Measurements from ENCODE around the gene UBE2E2. TPM values are rescaled to one million over a fixed set of nuclear protein-coding genes. Genes with fewer than 3 reads are reported as not detected.

Gene UBE2E2
- total RNA-seq, 1 donor from 2014 or later = 55.8 TPM

GRCh38 chr3:23431764-23432163, 228.6 kb downstream of the UBE2E2 start:
- no peak overlapping the region for H3K27ac Mint-ChIP-seq
- H3K4me1 Mint-ChIP-seq (ENCODE audit: unreplicated experiment) = peaks cover 13% of the 10 kb centered on the region
- no peak overlapping the region for H3K4me3 Mint-ChIP-seq
- TF ChIP-seq CTCF (conservative IDR thresholded peaks at IDR 0.05) = no peak
- no peak for DNase-seq (ENCODE audit: extremely low spot score, unreplicated experiment)
- H3K9me3 Mint-ChIP-seq = no peaks in the 10 kb centered on the region
- H3K36me3 Mint-ChIP-seq = no peaks in the 10 kb centered on the region
- no peaks in the 10 kb centered on the region for H3K27me3 Mint-ChIP-seq

GRCh38 chr3:23435318-23435717, 232.2 kb downstream of the UBE2E2 start:
- Mint-ChIP-seq H3K4me1 (ENCODE audit: unreplicated experiment) (peaks cover 23% of the 10 kb centered on the region), H3K9me3 (no peaks in the 10 kb centered on the region), H3K4me3 (no peak overlapping the region), H3K27ac (no peak overlapping the region), H3K27me3 (no peaks in the 10 kb centered on the region), H3K36me3 (no peaks in the 10 kb centered on the region)
- DNase-seq (ENCODE audit: extremely low spot score, unreplicated experiment) = no peak
- TF ChIP-seq CTCF (conservative IDR thresholded peaks at IDR 0.05) = no peak

GRCh38 chr3:23435904-23436303, 232.8 kb downstream of the UBE2E2 start:
- H3K27ac Mint-ChIP-seq = no peak overlapping the region
- no peaks in the 10 kb centered on the region for H3K36me3 Mint-ChIP-seq
- peaks cover 25% of the 10 kb centered on the region for H3K4me1 Mint-ChIP-seq (ENCODE audit: unreplicated experiment)

GRCh38 chr3:23437484-23438145, 234.5 kb downstream of the UBE2E2 start:
- Mint-ChIP-seq H3K27ac (no peak overlapping the region), H3K4me1 (ENCODE audit: unreplicated experiment) (peaks cover 23% of the 10 kb centered on the region), H3K4me3 (no peak overlapping the region), H3K27me3 (no peaks in the 10 kb centered on the region), H3K9me3 (no peaks in the 10 kb centered on the region), H3K36me3 (no peaks in the 10 kb centered on the region)
- DNase-seq (ENCODE audit: extremely low spot score, unreplicated experiment) = no peak
- TF ChIP-seq CTCF (conservative IDR thresholded peaks at IDR 0.05) = no peak

More at GRCh38 chr3:23435904-23436303, 232.8 kb downstream of the UBE2E2 start:
- no peak overlapping the region for H3K4me3 Mint-ChIP-seq
- no peak for DNase-seq (ENCODE audit: extremely low spot score, unreplicated experiment)
- no peak for TF ChIP-seq CTCF (conservative IDR thresholded peaks at IDR 0.05)
- no peaks in the 10 kb centered on the region for H3K9me3 Mint-ChIP-seq
- no peaks in the 10 kb centered on the region for H3K27me3 Mint-ChIP-seq

- Mint-ChIP-seq H3K27ac (no peak overlapping the region), H3K27me3 (no peaks in the 10 kb centered on the region), H3K36me3 (no peaks in the 10 kb centered on the region), H3K4me3 (no peak overlapping the region), H3K9me3 (no peaks in the 10 kb centered on the region), H3K4me1 (ENCODE audit: unreplicated experiment) (peaks cover 32% of the 10 kb centered on the region)
- no peak for DNase-seq (ENCODE audit: extremely low spot score, unreplicated experiment)
- no peak for TF ChIP-seq CTCF (conservative IDR thresholded peaks at IDR 0.05)
Measured at GRCh38 chr3:23438657-23439056, 235.5 kb downstream of the UBE2E2 start.
